Left forelimb (tissue), 1 donor: Measurements from ENCODE around the gene CYP2C18.
"Not testable (repeated sequence)": the region's sequence is repeated elsewhere in the genome, so short reads cannot be mapped to it uniquely, and the experiment has no call there.

Experiments used
- DNase-seq: peaks from one replicate; pipeline ENCODE4 v3.0.0-alpha.2; 2018; ENCODE audit warnings: low spot score

CYP2C18 gene

GRCh38 chr10:94747137-94747536 is 63.6 kb downstream of the CYP2C18 start:
- DNase-seq, result no peak

DNA sequence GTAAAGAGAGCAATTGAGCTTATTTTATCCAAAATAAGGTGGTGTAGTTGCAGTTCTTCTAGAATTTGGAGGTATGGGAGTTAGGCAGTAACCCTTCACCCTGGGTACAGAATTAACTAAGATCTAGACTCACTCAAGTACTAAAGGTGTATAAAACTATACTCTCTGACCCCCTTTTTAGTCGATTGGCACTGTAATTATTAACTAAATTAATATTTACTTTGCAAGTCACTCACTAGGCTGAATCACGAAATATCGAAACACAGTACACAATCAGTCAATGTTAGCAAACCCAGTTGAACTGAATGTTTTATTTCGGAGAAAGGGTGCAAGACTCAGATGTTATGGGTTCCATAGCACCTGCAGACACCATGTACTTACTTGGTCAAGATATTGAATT is 64.3 kb downstream of the CYP2C18 start:
- DNase-seq, result no peak

DNA sequence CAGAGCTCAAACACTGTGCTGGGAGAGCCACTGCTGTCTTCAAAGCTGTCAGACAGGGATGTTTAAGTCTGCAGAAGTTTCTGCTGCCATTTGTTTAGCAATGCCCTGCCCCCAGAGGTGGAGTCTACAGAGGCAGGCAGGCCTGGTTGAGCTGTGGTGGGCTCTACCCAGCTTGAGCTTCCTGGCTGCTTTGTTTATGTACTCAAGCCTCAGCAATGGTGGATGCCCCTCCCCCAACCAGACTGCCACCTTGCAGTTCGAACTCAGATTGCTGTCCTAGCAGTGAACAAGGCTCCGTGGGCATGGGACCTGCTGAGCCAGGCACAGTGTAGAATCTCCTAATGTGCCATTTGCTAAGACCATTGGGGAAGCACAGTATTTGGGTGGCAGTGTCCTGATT is 74.4 kb downstream of the CYP2C18 start:
- no peak for DNase-seq

- DNase-seq, result no peak
Measured at GRCh38 chr10:94760586-94761178, 77.2 kb downstream of the CYP2C18 start.

DNA sequence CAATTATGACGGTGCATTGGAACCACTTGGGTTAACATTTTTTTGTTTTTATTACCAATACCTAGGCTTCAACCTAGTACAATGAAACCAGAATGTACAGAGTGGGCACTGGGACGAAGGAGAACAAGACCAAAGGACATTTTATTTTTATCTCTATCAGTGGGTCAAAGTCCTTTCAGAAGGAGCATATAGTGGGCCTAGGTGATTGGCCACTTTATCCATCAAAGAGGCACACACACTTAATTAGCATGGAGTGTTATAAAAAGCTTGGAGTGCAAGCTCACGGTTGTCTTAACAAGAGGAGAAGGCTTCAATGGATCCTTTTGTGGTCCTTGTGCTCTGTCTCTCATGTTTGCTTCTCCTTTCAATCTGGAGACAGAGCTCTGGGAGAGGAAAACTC is 78.9 kb downstream of the CYP2C18 start, which contains the start of gene CYP2C19:
CYP2C19 (plus strand) TSS at position 289 of the 400 bp plus-strand sequence; CDS start at position 314, 25 bp downstream.
- DNase-seq, result no peak

GRCh38 chr10:94775425-94775824 is 91.9 kb downstream of the CYP2C18 start:
- not testable (repeated sequence) for DNase-seq

DNA sequence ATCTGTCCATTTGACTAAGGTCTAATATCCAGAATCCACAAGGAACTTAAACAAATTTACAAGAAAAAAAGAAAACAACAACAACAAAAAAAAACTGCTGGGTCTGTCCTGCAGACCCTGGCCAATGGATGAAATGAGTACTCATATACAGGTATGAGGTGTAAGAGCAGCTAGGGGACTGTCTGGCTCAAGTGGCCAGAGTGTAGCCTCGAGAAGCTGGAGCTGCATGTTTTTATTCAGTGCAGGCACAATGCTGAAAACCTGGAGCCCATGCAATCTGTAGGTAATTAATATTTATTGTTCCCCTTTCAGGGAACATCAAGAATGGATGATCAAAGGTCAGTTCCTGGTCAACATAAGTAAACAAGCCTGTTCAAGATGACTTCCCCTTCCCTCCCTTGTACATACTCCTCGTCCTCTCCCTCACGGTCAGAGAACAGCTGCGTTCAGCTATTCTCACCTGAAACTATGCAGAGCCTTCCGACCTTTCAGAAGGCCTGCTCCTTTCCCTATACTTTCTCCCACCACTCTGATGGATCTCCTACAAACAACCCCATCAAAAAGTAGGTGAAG is 94.4 kb downstream of the CYP2C18 start:
- no peak for DNase-seq

DNA sequence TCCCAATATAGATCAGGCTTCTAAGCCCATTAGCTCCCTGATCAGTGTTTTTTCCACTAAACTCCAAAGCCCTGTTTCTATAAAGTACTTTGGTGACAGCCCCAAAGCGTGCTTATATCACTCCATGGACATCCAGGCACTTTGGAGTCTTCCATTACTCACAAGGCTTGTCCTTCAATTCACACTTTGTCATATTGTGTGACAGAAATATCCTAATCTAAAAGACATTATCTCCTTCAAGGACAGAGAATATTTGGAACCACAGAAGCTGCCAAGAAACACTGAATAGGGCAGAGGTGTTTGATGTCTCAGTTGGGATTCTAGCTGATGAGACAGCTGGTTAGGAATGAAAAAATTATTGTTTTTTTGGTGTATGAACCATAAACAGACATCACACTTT is 97.3 kb downstream of the CYP2C18 start:
- no peak for DNase-seq

GRCh38 chr10:94784256-94784655 is 100.7 kb downstream of the CYP2C18 start:
- DNase-seq, result no peak

- DNase-seq, result no peak
Measured at GRCh38 chr10:94785211-94785610, 101.7 kb downstream of the CYP2C18 start.
